Psoas muscle (tissue), 8 donors: ENCODE measurements around the gene SEC63. TPM values are rescaled to one million over a fixed set of nuclear protein-coding genes. Genes with fewer than 3 reads are reported as not detected.
"Not testable (repeated sequence)": the region's sequence is repeated elsewhere in the genome, so short reads cannot be mapped to it uniquely, and the experiment has no call there.

ENCODE experiments used
- ATAC-seq, 4 donors: fragments of 200-7000 bp; cut with Tn5 transposase; one replicate each; pipeline ENCODE4 v1.9.1; 2020; ENCODE audit warnings: moderate library complexity in 3 of 4, mild to moderate bottlenecking in 2 of 4
- DNase-seq, 2 donors: peaks; one replicate each; pipeline ENCODE4 v3.0.0-alpha.2; 2020
- H3K27ac ChIP-seq: fragments of 200-600 bp; one replicate; pipeline ENCODE4 v1.8.0; 2022
- H3K27me3 ChIP-seq, 3 donors: fragments of 200-600 bp in 1 of 3; one replicate each; pipeline versions ENCODE4 v1.6.1 to v1.8.0; 2013 to 2022; ENCODE audit warnings: low read length in 2 of 3, mild to moderate bottlenecking in 2 of 3, moderate library complexity in 1 of 3; ENCODE audit not compliant: insufficient read depth in 3 of 3
- H3K36me3 ChIP-seq, 2 donors: fragments of 200-600 bp in 1 of 2; one replicate each; pipeline versions ENCODE4 v1.6.1 to v1.8.0; 2013 to 2022; ENCODE audit warnings: low read depth in 1 of 2, mild to moderate bottlenecking in 1 of 2, moderate library complexity in 1 of 2; ENCODE audit not compliant: insufficient read depth in 1 of 2
- H3K4me1 ChIP-seq: fragments of 200-600 bp; one replicate; pipeline ENCODE4 v1.8.0; 2022
- H3K4me3 ChIP-seq: fragments of 200-600 bp; one replicate; pipeline ENCODE4 v1.8.0; 2022; ENCODE audit warnings: mild to moderate bottlenecking
- H3K9me3 ChIP-seq: fragments of 200-600 bp; one replicate; pipeline ENCODE4 v1.8.0; 2022
- WGBS, 3 donors: extraction: QIAGEN DNeasy Blood & Tissue Kit; methylation state at CpG; one replicate each; pipeline versions ENCODE4 v1.1.6 to v1.1.7; 2013; 5-methylcytosine and 5-hydroxymethylcytosine counted together
- intact Hi-C, 2 donors: fragments of 100-400 bp; cut with DNase I; formaldehyde crosslinking; loops; one replicate each; pipeline versions ENCODE4 v1.11.0 to v1.14.2; 2022
- polyA plus RNA-seq, 3 donors: library from polyadenylated mRNA; stranded (reverse); fragments of 200-250 nt; gene quantifications; one replicate each; pipeline ENCODE4 v1.2.3, GENCODE V29; 2013
- total RNA-seq, 4 donors: library from RNA; stranded (reverse); fragmentation: NEBNext Ultra II Directional in 2 of 4; extraction: Animal tissue kit (Norgen Biotek cat#: 25700) in 2 of 4; gene quantifications; one replicate each; pipeline versions ENCODE4 v1.2.1 to v1.2.4, GENCODE V29; 2021 to 2023
- TF ChIP-seq, protein P1 (sequence below): fragments of 200-600 bp; IDR thresholded peaks from one replicate; pipeline ENCODE4 v1.8.0; 2022; ENCODE audit warnings: antibody characterized with exemption
- donor health status: healthy with polysubstance abuse.
- donor health status: DM: no; HTN: no; CAD: no; lungs with moderate emphysema.
- donor health status: Bipolar disorder and iron deficiency.
- donor health status: healthy.
- donor health status: DM: yes; HTN: yes; CAD: no.
- donor health status: DM: no; HTN: no; CAD: no.
- donor health status: DM: no; HTN: no; CAD: no.
- donor health status: DM: yes; HTN: yes; CAD: no.

SEC63 gene
- total and polyA plus RNA-seq, 7 donors, result 15.1 to 53.8 (median 23.2) TPM

- intact Hi-C loops, result no loop called here
Measured at GRCh38 chr6:107957308-107957908, 600 bp downstream of the SEC63 start.

DNA sequence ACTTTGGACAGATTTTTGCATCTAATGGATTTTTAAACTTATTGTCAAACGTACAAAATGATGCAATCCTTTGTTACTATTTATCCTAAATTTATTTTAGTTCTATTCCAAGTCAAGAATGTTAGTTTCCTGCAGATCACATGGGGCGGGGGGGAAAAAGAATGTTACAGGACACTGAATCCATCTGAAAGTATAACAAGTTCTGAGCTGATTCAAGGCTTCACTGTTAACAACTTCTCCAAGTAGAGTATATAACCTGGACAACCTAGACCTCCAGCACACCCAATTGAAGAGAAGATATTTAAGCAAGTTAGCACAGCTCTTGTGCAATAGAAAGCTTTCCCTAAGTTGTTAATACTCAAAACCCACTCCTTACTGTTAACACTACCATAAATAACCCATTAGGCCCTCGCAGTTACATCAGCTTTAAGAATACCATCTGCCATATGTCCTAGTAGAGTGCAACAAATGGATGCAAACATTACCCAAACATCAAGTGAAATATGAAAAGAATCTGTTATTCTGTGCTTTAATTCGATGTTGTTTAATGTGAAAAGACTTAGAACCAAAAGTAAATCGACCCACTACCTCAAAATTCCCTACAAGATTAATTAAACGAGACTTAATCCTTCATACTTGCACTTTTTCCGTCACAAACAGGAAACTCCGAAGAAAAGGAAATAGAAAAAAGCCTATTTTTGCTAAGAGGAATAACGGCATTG, 1.3 kb downstream of the SEC63 start:
- Histone ChIP-seq H3K4me3 (peak overlapping the region; percentile 96), H3K27ac (peak overlapping the region; percentile 94), H3K36me3 (no peaks in the 10 kb centered on the region), H3K9me3 (no peaks in the 10 kb centered on the region), H3K4me1 (peaks cover 25% of the 10 kb centered on the region), H3K27me3 (no peaks in the 10 kb centered on the region)
- no peak for DNase-seq
- 7 to 10% (median 9%) methylated on average over 9 of the region's 9 CpGs for WGBS, 3 donors
- no peak for ATAC-seq
- intact Hi-C loops, result no loop called here
- TF ChIP-seq, protein P1, sequence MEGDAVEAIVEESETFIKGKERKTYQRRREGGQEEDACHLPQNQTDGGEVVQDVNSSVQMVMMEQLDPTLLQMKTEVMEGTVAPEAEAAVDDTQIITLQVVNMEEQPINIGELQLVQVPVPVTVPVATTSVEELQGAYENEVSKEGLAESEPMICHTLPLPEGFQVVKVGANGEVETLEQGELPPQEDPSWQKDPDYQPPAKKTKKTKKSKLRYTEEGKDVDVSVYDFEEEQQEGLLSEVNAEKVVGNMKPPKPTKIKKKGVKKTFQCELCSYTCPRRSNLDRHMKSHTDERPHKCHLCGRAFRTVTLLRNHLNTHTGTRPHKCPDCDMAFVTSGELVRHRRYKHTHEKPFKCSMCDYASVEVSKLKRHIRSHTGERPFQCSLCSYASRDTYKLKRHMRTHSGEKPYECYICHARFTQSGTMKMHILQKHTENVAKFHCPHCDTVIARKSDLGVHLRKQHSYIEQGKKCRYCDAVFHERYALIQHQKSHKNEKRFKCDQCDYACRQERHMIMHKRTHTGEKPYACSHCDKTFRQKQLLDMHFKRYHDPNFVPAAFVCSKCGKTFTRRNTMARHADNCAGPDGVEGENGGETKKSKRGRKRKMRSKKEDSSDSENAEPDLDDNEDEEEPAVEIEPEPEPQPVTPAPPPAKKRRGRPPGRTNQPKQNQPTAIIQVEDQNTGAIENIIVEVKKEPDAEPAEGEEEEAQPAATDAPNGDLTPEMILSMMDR, result no peak

More at GRCh38 chr6:107957308-107957908, 600 bp downstream of the SEC63 start:
- Histone ChIP-seq H3K4me3 (peak overlapping the region; percentile 96), H3K27me3 (no peaks in the 10 kb centered on the region), H3K27ac (peak overlapping the region; percentile 94), H3K9me3 (no peaks in the 10 kb centered on the region), H3K36me3 (no peaks in the 10 kb centered on the region), H3K4me1 (peaks cover 25% of the 10 kb centered on the region)
- WGBS, 3 donors, result 0 to 1% (median 0%) methylated on average over 35 to 43 of the region's 43 CpGs
- DNase-seq (peak; percentile 37 to 64), ATAC-seq (peak; percentile 60 to 71 (median 64))
- TF ChIP-seq, protein P1, result no peak

DNA sequence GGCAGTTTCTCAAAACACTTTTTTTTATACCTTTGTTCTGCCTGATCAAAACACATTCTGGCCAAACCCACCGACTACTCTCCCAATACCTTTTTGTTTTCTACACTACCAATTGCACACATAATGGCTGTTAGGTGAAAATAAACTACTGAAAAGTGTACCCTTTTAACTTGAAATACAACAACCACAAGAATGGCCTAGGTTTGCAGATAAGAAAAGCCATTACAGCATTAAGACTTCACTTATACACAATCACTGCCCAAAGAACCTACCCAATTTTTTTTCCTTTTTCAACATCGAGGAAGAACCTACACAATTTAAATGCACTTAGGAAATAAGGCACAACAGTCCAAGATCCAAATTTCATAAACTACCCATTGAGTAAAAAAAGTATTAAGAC, 1.8 kb downstream of the SEC63 start:
- ATAC-seq (no peak), DNase-seq (no peak)
- Histone ChIP-seq H3K4me1 (peaks cover 28% of the 10 kb centered on the region), H3K4me3 (peak overlapping the region; percentile 96), H3K27me3 (no peaks in the 10 kb centered on the region), H3K36me3 (no peaks in the 10 kb centered on the region), H3K9me3 (no peaks in the 10 kb centered on the region), H3K27ac (peak overlapping the region; percentile 94)
- intact Hi-C loops, result no loop called here
- WGBS, 3 donors, result 42 to 49% (median 46%) methylated on average over 2 of the region's 2 CpGs
- TF ChIP-seq, protein P1, result no peak

DNA sequence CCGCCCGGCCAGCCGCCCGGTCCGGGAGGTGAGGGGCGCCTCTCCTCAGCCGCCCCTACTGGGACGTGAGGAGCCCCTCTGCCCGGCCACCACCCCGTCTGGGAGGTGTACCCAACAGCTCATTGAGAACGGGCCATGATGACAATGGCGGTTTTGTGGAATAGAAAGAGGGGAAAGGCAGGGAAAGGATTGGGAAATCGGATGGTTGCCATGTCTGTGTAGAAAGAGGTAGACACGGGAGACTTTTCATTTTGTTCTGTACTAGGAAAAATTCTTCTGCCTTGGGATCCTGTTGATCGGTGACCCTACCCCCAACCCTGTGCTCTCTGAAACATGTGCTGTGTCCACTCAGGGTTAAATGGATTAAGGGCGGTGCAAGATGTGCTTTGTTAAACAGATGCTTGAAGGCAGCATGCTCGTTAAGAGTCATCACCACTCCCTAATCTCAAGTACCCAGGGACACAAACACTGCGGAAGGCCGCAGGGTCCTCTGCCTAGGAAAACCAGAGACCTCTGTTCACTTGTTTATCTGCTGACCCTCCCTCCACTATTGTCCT, 4.1 kb downstream of the SEC63 start:
- H3K27me3 ChIP-seq, ATAC-seq, intact Hi-C loops, H3K9me3 ChIP-seq, H3K36me3 ChIP-seq, H3K27ac ChIP-seq, DNase-seq, H3K4me3 ChIP-seq: not testable (repeated sequence)
- H3K4me1 ChIP-seq, result peaks cover 44% of the 10 kb centered on the region
- WGBS, 3 donors, result 89 to 93% (median 93%) methylated on average over 11 to 17 of the region's 19 CpGs

GRCh38 chr6:107943626-107944439, 14.2 kb downstream of the SEC63 start:
- no peak overlapping the region for H3K4me3 ChIP-seq
- H3K4me1 ChIP-seq, result peaks cover 3% of the 10 kb centered on the region
- 70 to 82% (median 78%) methylated on average over 6 of the region's 6 CpGs for WGBS, 3 donors
- no peak overlapping the region for H3K27ac ChIP-seq
- no peaks in the 10 kb centered on the region for H3K9me3 ChIP-seq
- no peaks in the 10 kb centered on the region for H3K27me3 ChIP-seq
- intact Hi-C loops, result no loop called here
- DNase-seq, result no peak
- ATAC-seq, result peak in 1 of 4 donors; percentile 26
- TF ChIP-seq, protein P1, result no peak
- no peaks in the 10 kb centered on the region for H3K36me3 ChIP-seq
